Stimulated activated CD8-positive, alpha-beta memory T cell treated with anti-CD3 and anti-CD28 coated beads, Interleukin-4, amount 100 ng/mL, for 4 hours (primary cell): ENCODE results near the gene KLHL20.
A peak's percentile ranks its signal among the peaks of the same experiment; 100 is the strongest.
"Not testable (repeated sequence)": the region's sequence is repeated elsewhere in the genome, so short reads cannot be mapped to it uniquely, and the experiment has no call there.

Source experiments
- DNase-seq, 2 donors: peaks; one replicate each; pipeline ENCODE4 v3.0.0-alpha.2; 2020; ENCODE audit warnings: low read depth in 2 of 2, low spot score in 1 of 2

KLHL20 gene

DNA sequence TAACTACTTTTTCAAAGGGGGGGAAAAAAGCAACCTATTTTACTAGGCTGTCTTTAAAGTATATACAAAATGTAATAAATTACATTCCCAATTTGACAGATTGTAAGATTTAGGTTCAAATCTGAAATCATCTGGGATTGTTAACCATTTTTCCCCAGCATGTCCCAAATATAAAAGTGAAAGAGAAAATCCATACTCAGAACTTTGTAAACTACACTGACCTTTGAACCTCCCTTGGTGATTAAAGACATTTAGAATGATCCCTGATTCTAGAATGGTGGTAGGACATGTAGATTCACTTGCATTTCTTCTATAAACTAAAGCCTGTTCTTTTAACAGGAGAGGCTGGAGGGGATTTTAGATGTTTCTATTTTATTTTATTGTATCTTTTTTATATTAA, 39.0 kb downstream of the KLHL20 start:
- DNase-seq: no peak

DNA sequence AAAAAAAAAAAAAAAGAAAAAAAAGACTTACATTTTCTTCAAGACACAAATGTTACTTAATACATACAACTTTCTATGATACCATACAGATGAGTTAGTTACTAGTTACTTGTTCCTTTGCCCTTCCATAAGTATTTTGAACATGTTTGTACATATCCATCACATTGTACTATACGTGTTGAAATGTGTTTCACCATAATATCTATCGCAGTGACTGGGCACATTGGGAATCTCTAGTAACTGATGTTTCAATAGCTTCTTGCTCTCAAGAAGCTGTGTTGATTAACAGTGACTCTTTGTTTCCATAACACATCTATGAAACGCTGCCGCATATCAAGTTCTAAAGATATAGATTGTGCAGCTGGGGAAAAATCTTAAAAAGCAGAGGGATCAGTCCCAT, 42.9 kb downstream of the KLHL20 start:
- DNase-seq: no peak

DNA sequence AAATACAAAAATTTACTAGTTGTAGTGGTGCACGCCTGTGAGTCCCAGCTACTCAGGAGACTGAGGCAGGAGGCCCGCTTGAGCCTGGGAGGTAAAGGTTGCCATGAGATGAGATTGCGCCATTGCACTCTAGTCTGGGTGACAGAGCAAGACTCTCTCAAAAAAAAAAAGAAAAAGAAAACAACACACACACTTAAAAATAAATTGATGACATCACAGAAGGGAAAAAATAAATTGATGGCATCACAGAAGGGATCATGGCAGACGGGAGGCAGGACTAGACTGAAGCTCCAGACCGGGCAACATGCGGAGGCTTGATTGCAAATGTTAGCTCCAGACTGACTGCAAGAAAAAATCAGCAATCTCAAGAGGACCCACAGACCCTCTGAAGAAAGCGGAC, 43.3 kb downstream of the KLHL20 start:
- DNase-seq: no peak

DNA sequence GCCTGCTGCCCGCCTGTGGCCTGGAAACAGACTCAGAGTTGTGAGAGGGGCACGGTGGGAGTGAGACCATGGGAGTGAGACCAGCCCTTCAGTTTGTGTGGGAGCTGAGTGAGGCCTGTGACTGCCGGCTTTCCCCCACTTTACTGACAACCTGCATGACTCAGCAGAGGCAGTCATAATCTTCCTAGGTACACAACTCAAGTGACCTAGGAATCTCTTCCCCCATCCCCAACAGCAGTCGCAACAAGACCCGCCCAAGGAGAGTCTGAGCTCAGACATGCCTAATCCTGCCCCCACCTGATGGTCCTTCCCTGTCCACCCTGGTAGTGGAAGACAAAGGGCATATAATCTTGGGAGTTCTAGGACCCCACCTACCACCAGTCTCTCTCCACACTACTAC, 44.2 kb downstream of the KLHL20 start:
- no peak for DNase-seq

DNA sequence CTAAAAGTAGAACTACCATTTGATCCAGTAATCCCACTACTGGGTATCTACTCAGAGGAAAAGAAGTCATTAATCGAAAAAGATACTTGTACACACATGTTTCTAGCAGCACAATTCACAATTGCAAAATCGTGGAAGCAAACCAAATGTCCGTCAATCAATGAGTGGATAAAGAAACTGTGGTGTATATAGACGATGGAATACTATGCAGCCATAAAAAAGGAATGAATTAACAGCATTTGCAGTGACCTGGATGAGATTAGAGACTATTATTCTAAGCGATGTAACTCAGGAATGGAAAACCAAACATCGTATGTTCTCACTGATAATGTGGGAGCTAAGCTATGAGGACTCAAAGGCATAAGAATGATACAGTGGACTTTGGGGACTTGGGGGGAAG, 49.5 kb downstream of the KLHL20 start:
- not testable (repeated sequence) for DNase-seq

DNA sequence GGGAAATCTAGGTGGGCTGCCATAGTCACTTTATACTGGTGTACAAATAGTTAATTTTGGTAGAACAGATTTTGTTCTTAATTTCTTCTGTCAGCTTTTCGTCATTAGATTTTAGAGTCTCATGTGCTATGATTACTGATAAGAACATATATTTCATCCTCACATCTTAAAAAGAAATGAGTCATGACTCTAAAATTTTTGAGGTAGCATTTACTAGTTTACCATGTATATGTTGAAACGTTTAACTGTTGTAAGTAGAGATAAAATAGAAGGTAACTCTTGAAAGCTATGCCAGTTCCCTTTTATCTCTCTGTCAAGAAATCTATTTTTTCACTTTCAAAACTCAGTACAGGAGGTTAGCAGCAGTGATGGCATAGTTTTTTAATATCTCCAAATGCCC, 53.4 kb downstream of the KLHL20 start:
- no peak for DNase-seq

DNA sequence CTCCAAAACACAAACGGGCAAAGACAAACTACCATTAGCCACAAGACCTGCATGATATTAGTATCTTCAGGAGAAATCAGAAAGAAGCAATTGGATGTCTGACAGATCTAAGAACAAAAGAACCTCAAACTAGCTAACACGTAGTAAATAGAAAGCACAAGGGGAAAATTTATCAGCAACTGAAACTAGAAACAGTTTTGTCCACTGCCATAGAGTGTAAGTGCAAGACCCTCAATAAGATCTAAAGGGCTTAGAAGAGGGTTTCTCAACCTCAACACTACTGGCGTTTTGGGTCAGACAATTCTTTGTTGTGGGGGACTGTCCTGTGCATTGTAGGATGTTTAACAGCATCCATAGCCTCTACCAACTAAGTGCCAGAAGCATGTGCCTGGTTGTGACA, 54.0 kb downstream of the KLHL20 start:
- DNase-seq: no peak

DNA sequence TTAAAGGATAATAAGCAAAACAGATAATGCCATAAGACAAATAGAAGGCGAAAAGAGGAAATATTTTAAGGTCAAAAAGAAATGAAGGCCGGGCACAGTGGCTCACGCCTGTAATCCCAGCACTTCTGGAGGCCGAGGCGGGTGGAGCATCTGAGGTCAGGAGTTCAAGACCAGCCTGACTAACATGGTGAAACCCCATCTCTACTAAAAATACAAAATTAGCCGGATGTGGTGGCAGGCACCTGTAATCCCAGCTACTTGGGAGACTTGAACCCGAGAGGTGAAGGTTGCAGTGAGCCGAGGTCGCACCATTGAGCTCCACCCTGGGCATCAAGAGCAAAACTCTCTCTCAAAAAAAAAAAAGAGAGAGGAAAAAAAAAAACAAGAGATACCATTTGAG, 55.5 kb downstream of the KLHL20 start:
- DNase-seq: not testable (repeated sequence)

DNA sequence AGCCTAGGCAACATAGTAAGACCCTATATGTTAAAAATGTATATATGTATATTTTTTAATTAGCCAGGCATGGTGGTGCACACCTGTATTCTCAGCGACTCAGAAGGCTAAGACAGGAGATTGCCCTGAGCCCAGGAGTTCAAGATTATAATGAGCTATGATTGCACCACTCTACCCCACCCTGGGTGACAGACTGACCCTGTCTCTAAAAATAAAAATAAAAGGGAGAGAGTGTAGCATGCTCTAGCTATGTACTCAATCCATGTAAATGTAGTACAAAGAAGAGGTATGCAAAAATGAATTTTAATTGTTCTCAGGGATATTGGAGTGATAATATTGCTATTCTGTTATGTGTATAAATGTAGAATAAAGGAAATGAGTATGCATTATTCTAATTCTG, 56.8 kb downstream of the KLHL20 start:
- DNase-seq: no peak

DNA sequence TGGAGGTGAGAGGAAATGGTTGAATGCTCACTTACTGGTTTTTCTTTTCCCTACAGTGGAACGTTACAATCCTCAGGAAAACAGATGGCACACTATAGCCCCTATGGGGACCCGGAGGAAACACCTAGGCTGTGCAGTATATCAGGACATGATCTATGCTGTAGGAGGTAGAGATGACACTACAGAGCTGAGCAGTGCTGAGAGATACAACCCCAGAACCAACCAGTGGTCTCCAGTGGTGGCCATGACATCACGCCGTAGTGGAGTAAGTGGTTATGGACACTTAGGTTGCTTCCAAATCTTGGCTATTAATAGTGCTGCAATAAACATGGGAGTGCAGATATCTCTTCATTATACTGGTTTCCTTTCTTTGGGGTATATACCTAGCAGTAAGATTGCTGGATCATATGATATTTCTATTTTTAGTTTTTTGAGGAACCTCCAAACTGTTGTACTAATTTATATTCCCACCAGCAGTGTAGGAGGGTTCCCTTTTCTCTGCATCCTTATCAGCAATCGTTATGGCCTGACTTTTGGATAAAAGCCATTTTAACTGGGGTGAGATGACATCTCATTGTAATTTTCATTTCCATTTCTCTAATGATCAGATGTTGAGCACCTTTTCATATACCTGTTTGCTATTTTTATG, 60.9 kb downstream of the KLHL20 start:
- DNase-seq: no peak

DNA sequence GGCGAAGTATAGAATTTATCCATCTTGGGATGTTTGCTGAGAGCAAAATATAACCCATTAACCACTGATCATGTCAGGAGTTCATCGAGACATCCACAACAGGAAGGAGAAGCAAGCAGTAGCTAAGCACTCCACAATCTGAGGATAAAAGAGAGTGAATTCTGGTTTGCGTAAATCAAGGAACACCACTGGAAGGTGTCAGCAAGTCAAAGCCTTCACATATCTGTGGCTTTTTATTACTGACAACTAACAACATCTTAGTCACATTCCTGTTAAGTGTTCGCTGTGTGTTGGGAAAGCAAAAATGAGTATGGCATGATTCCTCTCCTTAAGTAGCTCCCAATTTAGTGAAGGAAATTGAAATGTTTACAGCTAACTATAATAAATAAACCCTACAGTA, 65.2 kb downstream of the KLHL20 start:
- no peak for DNase-seq

DNA sequence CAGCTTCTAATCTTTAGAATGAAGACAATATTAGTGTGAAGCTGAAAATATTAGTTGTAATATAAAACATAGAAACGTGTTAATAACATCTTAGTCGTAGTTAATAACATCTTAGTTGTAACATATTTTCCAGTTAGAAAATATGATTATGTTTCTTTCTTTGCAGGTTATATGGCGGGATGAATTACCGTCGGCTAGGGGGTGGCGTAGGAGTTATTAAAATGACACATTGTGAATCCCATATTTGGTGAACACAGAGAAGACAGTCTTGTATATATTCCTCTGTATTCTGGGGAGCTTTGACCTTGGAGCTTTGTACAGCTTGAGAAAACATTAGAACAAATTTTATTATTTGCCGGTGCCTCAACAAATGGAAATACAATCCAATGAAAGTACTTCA, 70.2 kb downstream of the KLHL20 start:
- no peak for DNase-seq

DNA sequence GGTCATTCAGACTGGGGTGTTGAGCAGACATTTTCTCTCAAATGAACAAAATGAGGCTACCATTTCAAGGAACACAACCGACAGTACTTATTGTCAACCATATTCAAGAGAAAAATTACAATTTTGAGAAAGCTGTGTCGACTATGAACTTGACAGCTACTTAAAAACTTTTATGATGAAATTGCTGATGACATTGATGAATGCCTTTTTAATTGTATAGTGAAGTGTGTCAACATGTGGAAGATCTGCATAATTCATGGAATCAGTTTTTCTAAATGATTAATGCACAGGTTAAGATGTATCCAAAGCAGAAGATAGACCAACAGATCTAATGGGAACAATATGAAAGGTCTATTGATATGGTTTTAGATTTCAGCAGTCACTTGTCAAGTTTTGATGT, 75.1 kb downstream of the KLHL20 start:
- DNase-seq: no peak

DNA sequence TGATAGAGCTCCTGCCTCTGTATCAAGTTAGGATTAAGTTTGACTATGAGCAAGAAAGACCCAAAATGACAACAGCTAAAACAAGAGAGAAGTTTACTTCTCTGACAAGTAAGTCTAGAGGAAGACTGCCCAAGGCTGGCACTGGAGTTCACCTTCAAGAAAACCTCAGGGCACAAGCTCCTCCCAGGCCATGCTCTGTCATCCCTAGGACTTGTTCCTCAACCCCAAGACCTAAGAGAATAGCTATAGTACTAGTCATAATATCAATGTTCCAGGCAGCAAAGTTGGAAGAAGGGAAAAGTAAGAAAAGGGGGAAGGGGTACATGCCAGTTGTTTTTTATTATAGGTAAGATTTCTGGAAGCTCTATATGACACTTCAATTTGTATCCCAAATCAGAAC, 83.3 kb downstream of the KLHL20 start:
- DNase-seq: no peak

DNA sequence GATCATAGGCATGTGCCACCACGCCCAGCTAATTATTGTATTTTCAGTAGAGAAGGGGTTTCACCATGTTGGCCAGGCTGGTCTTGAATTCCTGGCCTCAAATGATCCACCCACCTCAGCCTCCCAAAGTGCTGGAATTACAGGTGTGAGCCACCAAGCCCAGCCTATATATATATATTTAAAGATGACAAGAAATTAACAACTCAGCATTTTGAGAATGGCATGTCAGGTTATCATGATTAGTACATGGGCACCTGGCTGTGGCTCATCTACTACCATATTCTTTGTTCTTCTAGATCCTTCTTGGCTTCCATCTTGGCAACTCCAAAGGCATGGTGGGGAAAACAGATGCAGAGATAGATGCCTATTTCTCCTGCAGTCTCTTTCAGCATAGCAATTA, 85.2 kb downstream of the KLHL20 start:
- not testable (repeated sequence) for DNase-seq

DNA sequence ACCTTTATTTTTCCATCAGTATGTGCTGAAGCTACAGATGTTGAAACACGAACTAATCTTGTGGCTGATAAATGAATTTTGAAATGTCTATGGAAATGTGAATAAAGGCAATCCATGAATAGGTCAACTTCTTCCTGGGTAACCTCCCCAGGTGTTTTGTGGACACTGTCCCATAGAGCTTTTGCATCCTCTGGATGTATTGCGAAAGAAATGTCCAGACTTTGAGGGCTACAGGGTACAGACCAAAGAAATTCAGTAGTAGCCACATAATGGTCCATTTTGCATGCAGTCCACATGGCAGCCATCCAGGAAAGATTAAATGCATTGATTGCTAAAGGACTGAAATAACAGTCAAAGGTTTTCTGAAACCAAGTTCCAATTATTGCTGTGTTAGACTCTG, 88.2 kb downstream of the KLHL20 start:
- DNase-seq: no peak

DNA sequence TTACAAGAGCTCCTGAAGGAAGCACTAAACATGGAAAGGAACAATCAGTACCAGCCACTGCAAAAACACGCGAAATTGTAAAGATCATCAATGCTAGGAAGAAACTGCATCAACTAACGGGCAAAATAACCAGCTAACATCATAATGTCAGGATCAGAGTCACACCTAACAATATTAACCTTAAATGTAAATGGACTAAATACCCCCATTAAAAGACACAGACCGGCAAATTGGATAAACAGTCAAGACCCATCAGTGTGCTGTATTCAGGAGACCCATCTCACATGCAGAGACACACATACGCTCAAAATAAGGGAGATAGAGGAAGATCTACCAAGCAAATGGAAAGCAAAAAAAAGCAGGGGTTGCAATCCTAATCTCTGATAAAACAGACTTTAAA, 98.9 kb downstream of the KLHL20 start:
- DNase-seq: not testable (repeated sequence)

DNA sequence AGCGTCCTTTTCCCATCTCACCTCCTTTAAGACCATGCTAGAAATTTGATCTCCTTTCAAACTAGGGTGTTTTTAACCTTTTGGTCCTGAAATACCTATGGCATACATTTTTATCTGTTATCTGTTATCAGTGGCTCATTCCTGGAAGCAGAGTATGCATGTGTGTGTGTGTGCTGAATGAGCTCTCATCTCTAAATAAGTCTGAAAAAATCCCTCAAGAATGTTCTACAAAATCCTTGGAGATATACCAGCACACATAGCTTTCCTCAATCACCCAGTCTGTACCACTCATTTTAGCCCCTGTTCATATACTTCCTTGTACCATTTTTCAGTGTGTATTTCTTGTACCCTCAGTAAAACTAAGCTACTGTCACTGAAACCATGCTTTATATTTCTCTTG, 103.7 kb downstream of the KLHL20 start:
- no peak for DNase-seq

DNA sequence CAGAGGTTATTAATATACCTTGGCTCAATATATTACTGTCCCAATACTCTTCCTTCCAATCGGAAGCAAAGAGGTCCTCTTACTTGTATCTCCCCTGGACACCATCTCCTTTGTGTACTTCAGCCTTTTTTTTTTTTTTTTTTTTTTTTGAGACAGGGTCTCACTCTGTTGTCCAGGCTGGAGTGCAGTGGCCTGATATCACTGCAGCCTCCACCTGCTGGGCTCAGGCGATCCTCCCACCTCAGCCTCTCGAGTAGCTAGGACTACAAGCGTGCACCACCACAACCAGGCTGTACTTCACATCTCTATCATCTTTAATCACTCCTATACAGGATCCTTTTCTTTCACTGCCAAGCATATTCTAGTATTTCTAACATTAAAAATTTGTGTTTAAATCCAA, 106.9 kb downstream of the KLHL20 start:
- no peak for DNase-seq

DNA sequence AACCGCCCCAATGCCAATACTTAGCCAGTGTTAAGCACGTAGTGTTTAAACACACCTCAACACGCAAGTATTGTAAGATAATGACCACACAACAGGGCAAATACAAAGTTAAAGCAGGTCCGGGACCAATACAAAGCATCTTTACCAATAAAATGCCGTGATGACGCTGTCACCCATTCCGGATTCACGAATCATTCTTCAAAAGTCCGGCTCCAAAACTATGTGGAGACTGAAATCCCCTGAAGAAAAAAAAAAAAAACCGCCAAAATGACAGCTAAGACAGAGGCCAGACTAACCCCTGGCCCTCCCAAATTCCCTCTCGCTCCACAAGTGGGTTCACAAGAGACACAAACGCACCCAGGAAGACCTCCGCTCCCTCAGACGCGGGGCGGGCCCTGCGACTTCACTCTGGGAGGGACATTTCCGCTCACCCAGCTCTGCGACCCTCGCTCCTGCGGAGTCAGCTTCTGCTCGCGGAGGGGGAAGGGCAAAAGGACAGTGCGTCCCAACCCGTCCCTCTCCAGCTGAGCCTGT, 109.1 kb downstream of the KLHL20 start:
- no peak for DNase-seq

DNA sequence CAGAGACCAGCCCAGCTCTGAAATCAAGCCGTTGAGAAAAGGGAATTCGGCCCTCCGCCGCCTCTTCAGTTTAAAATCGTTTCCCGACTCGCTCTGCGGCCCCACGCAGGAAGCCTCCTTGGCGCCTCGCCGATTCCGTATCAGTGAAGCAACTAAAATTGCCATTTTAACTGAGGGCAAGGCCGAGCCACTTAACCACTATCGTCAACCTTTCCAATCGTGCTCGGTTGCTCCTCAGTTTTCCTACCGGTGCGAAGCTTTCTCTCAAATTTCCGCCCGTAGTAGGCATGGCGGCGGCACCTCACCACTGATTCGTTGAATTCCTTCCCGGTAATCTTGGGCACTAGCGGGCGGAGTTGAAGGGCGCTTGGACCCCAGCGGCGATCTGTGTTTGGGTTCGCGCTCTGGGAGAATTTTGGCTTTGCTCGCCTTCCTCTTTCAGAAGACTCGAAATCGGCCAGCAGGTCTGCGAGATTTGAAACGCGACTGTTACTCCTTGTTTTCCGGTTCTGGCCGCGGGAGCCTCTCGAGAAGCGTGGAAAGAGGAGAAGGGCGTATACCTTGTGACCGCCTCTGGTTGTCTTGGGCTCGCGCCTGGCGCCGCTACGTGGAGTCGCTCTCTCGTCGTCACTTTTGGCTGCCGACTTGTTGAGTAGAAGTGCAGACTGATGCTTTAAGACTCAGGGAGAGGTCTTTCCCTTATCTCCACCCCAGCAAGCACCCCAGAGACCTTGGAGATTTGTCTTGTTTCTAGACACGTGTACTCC, 109.7 kb downstream of the KLHL20 start, which contains the start of the genes CENPL and DARS2:
Gene CENPL, minus strand, starts transcription at position 569 of the 767 bp plus-strand sequence. CDS start 13,584 bp downstream, outside the sequence.
Gene DARS2, plus strand, starts transcription at position 359 of the 767 bp plus-strand sequence. CDS start 557 bp downstream, outside the sequence.
- DNase-seq: peak; percentile 75 to 80

DNA sequence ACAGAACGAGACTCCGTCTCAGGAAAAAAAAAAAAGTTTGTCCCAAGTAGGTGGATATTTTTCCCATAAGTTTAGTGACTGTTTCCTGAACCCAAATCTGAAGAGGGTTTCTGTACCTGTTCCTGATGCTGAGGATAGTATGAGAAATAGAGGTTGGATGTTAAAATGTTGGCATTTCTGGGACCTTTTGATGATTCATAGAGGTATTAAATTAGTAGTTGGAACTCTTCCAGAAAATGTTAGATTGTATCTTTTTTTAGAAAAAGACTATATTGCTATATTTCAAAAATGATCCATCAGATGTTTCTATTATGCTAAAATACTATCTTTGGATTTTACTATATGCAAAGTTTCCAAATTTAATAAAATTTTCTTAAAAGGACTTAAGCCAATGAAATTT, 112.8 kb downstream of the KLHL20 start:
- no peak for DNase-seq
